HCT116 (cell line): ENCODE results near the gene HELZ2. TPM values are rescaled to one million over a fixed set of nuclear protein-coding genes. Genes with fewer than 3 reads are reported as not detected.
A peak's percentile ranks its signal among the peaks of the same experiment; 100 is the strongest.

Experiments
- ATAC-seq: fragments of 200-7000 bp; cut with Tn5 transposase; 2 replicates; pipeline ENCODE4 v1.9.1; 2020; ENCODE audit warnings: mild to moderate bottlenecking, moderate library complexity
- BruUV-seq: library from RNA; stranded (reverse); fragments of 400-500 nt; replicated peaks from 2 replicates; lab custom pipeline; 2021; lab: Mats Ljungman, UMichigan
- CTCF ChIA-PET: fragments of 300-600 bp; sonication (Branson Sonifier 250); formaldehyde crosslinking; loops from one replicate; lab custom pipeline; 2021; ENCODE audit warnings: antibody characterized with exemption; lab: Charles Lee
- POLR2A ChIA-PET: fragments of 300-600, 350-600 bp; sonication (Branson Sonifier 250); formaldehyde crosslinking; loops from one replicate; lab custom pipeline; 2021; ENCODE audit warnings: antibody characterized with exemption; lab: Charles Lee
- RAD21 ChIA-PET, 2 experiments: fragments of 300-600 bp; sonication (Branson Sonifier 250); formaldehyde crosslinking; loops; one replicate each; lab custom pipeline; 2023; ENCODE audit warnings: low total read pairs in 2 of 2; ENCODE audit not compliant: uncharacterized antibody in 2 of 2, unreplicated experiment in 2 of 2, low non-redundant PET in 1 of 2; lab: Charles Lee
- DNase-seq: peaks from one replicate; pipeline ENCODE4 v3.0.0-alpha.2; 2010; ENCODE audit warnings: low read depth, low spot score
- H2AFZ ChIP-seq: fragments of 200-600 bp; shearing (Covaris generic), sonication (generic); 2 replicates; pipeline ENCODE4 v1.6.1; 2017; ENCODE audit warnings: low read depth, mixed run types, mixed read lengths, antibody characterized with exemption, low read length; ENCODE audit not compliant: poor library complexity, severe bottlenecking
- H3K27ac ChIP-seq: 2 replicates; pipeline ENCODE4 v1.5.1; 2012; ENCODE audit warnings: low read depth, low read length
- H3K27me3 ChIP-seq: fragments of 200-600 bp; sonication (generic); 2 replicates; pipeline ENCODE4 v1.6.1; 2016; ENCODE audit warnings: mixed run types, low read length, mixed read lengths; ENCODE audit not compliant: insufficient read depth
- H3K36me3 ChIP-seq, 2 experiments: fragments of 200-500 bp in 1 of 2; fragments of 200-600 bp in 1 of 2; sonication (Bioruptor generic) in 1 of 2; sonication (generic) in 1 of 2; 2 replicates each; pipeline versions ENCODE4 v1.5.1 to v1.6.1; 2014 to 2016; ENCODE audit warnings: low read length in 2 of 2, inconsistent platforms in 1 of 2, mixed read lengths in 1 of 2, mixed run types in 1 of 2; ENCODE audit not compliant: insufficient read depth in 2 of 2, control insufficient read depth in 1 of 2
- H3K4me1 ChIP-seq, 2 experiments: fragments of 200-600 bp in 1 of 2; sonication (generic) in 1 of 2; 2 replicates each; pipeline versions ENCODE4 v1.5.1 to v1.6.1; 2012 to 2017; ENCODE audit warnings: low read length in 2 of 2, inconsistent platforms in 1 of 2, mild to moderate bottlenecking in 1 of 2, mixed read lengths in 1 of 2, mixed run types in 1 of 2, moderate library complexity in 1 of 2; ENCODE audit not compliant: insufficient read depth in 2 of 2, control insufficient read depth in 1 of 2
- H3K4me2 ChIP-seq: fragments of 200-600 bp; sonication (generic); 2 replicates; pipeline ENCODE4 v1.6.1; 2017; ENCODE audit warnings: mixed run types, low read length, mixed read lengths
- H3K4me3 ChIP-seq, 2 experiments: fragments of 200-600 bp in 1 of 2; sonication (generic) in 1 of 2; replicated peaks in 1 of 2; 2 replicates each; pipeline ENCODE4 v1.5.1; 2011 to 2016; ENCODE audit warnings: low read length in 2 of 2, control low read depth in 1 of 2, low read depth in 1 of 2, mild to moderate bottlenecking in 1 of 2, mixed read lengths in 1 of 2, mixed run types in 1 of 2
- H3K79me2 ChIP-seq: fragments of 200-600 bp; sonication (generic); 2 replicates; pipeline ENCODE4 v1.6.1; 2017; ENCODE audit warnings: mild to moderate bottlenecking, mixed run types, low read length, moderate library complexity, mixed read lengths; ENCODE audit not compliant: insufficient read depth
- H3K9ac ChIP-seq: fragments of 200-600 bp; sonication (generic); 2 replicates; pipeline ENCODE4 v1.6.1; 2016; ENCODE audit warnings: low read length, mixed read lengths
- H3K9me2 ChIP-seq: fragments of 200-600 bp; sonication (generic), shearing (Covaris generic); 2 replicates; pipeline ENCODE4 v1.6.1; 2017; ENCODE audit warnings: mixed run types, mild to moderate bottlenecking, moderate library complexity; ENCODE audit not compliant: insufficient read depth
- H3K9me3 ChIP-seq, 2 experiments: fragments of 200-500 bp in 1 of 2; fragments of 200-600 bp in 1 of 2; sonication (Bioruptor generic) in 1 of 2; sonication (generic) in 1 of 2; 2 replicates each; pipeline ENCODE4 v1.6.1; 2014 to 2017; ENCODE audit warnings: low read length in 2 of 2, mixed read lengths in 2 of 2, inconsistent platforms in 1 of 2, low read depth in 1 of 2, mild to moderate bottlenecking in 1 of 2, mixed run types in 1 of 2, moderate library complexity in 1 of 2; ENCODE audit not compliant: control insufficient read depth in 1 of 2, insufficient read depth in 1 of 2
- H4K20me1 ChIP-seq: fragments of 200-600 bp; sonication (generic), shearing (Covaris generic); 2 replicates; pipeline ENCODE4 v1.6.1; 2017; ENCODE audit warnings: mixed run types, mild to moderate bottlenecking, moderate library complexity; ENCODE audit not compliant: insufficient read depth
- CBX3 ChIP-seq: IDR thresholded peaks from 2 replicates; pipeline ENCODE4 v1.6.1; 2012; ENCODE audit warnings: low read depth
- POLR2AphosphoS5 ChIP-seq: IDR thresholded peaks from 2 replicates; pipeline ENCODE4 v1.6.1; 2011; ENCODE audit warnings: mild to moderate bottlenecking, low read depth, low read length, moderate library complexity
- RAD21 ChIP-seq: IDR thresholded peaks from 2 replicates; pipeline ENCODE4 v1.6.1; 2012; ENCODE audit warnings: low read depth, mild to moderate bottlenecking
- SIN3A ChIP-seq: IDR thresholded peaks from 2 replicates; pipeline ENCODE4 v1.6.1; 2012; ENCODE audit warnings: low read depth
- SP1 ChIP-seq: IDR thresholded peaks from 2 replicates; pipeline ENCODE4 v1.6.1; 2012; ENCODE audit warnings: low read depth
- SRF ChIP-seq: IDR thresholded peaks from 2 replicates; pipeline ENCODE4 v1.6.1; 2012; ENCODE audit warnings: low read depth
- TCF7L2 ChIP-seq: IDR thresholded peaks from 2 replicates; pipeline ENCODE4 v1.7.0; 2011; ENCODE audit warnings: borderline replicate concordance, inconsistent platforms; ENCODE audit not compliant: insufficient read depth, insufficient read length; ENCODE audit errors: extremely low read depth
- ZFX ChIP-seq: fragments of 450-650 bp; IDR thresholded peaks from 2 replicates; pipeline ENCODE4 v1.6.1; 2017
- intact Hi-C: fragments of 100-400 bp; cut with micrococcal nuclease; formaldehyde crosslinking; loops from 2 replicates; pipeline ENCODE4 v1.10.0; 2022
- total RNA-seq: library from RNA; stranded (reverse); gene quantifications from one replicate; pipeline ENCODE4 v1.2.1, GENCODE V29; 2021; ENCODE audit not compliant: unreplicated experiment
- TF ChIP-seq, protein P1 (sequence below), 3 experiments: fragments of 200-600 bp in 1 of 3; sonication (generic) in 1 of 3; IDR thresholded peaks in 2 of 3; conservative IDR thresholded peaks in 1 of 3; 2 replicates each; pipeline ENCODE4 v1.5.1; 2012 to 2017; ENCODE audit warnings: low read depth in 2 of 3, low read length in 2 of 3, antibody characterized with exemption in 1 of 3, borderline replicate concordance in 1 of 3, control low read depth in 1 of 3, mild to moderate bottlenecking in 1 of 3, mixed read lengths in 1 of 3, mixed run types in 1 of 3, moderate library complexity in 1 of 3; ENCODE audit not compliant: insufficient read depth in 1 of 3

The HELZ2 gene
- total RNA-seq, 1 experiment from 2014 or later = 44.0 TPM

DNA sequence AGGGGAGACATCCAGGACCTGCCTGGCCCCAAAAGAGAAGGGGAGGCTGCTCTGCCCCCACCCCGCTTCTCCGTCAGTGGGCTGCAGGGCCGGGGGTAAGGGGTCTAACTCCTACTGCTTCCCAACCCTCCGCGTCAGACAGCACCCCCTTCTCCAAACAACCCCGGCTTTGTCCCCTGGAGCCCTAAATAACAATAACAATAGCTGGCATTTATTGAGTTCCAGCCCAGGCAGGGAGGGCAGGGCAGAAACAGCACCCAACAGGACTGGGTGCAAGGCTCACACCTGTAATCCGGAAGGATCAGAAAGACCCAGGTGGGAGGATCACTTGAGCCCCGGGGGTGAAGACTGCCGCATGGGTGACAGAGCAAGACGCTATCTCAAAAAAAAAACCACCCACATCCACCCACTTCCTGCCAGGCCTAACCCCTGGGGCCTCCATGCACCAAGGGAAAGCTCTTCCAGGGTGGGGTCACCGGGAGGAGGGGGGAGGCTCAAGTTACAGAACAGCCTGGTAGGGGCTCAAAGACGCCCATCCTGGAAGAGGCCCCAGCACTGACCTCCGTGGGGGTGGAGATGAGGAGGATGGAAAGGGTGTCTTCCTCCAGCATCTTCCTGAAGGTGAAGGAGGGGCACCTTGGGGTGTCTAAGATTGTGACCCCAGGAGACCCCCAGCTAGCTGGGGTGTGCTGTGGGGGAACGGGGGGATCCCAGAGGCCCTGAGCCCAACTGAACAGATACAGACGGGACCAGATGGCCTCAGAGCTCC, 21.4 kb downstream of the HELZ2 start:
- POLR2A ChIA-PET = no interaction called here
- H3K9ac ChIP-seq = no peak overlapping the region
- H3K27me3 ChIP-seq = no peaks in the 10 kb centered on the region
- no peak for DNase-seq
- TF ChIP-seq SRF (no peak), SP1 (no peak)
- H3K9me2 ChIP-seq = no peaks in the 10 kb centered on the region
- no peaks in the 10 kb centered on the region for H3K36me3 ChIP-seq
- H2AFZ ChIP-seq = no peak overlapping the region
- no peak overlapping the region for H3K4me3 ChIP-seq
- ATAC-seq = no peak
- no peaks in the 10 kb centered on the region for H3K79me2 ChIP-seq
- CTCF ChIA-PET = interaction anchor here (0.6 to 2.2 kb wide), 2 partner anchors 15 to 21 kb away, joined by 3 to 8 read pairs; partner anchors contain the start of genes HELZ2 and PTK6
- H3K4me2 ChIP-seq = peak overlapping the region; percentile 62
- no TSS peak for BruUV-seq
- H3K9me3 ChIP-seq = no peaks in the 10 kb centered on the region
- RAD21 ChIA-PET = interaction anchor here in 1 of 2 experiments (0.7 kb wide), 1 partner anchor 14 kb away, joined by 3 read pairs; no protein-coding TSS in a partner anchor
- peaks cover 15 to 28% of the 10 kb centered on the region in 2 experiments for H3K4me1 ChIP-seq
- no peaks in the 10 kb centered on the region for H4K20me1 ChIP-seq
- intact Hi-C loops = no loop called here
- H3K27ac ChIP-seq = peak overlapping the region; percentile 38

- Histone ChIP-seq H3K4me1 (peaks cover 15 to 33% of the 10 kb centered on the region in 2 experiments), H3K79me2 (no peaks in the 10 kb centered on the region), H3K4me3 (no peak overlapping the region), H4K20me1 (no peaks in the 10 kb centered on the region), H3K9me3 (no peaks in the 10 kb centered on the region)
- CTCF ChIA-PET = interaction anchor here (0.6 kb wide), 1 partner anchor 13 kb away, joined by 3 read pairs; no protein-coding TSS in a partner anchor
- TF ChIP-seq SIN3A (no peak), CBX3 (no peak), POLR2AphosphoS5 (no peak), ZFX (no peak), TCF7L2 (no peak), RAD21 (no peak)
- TF ChIP-seq, protein P1, sequence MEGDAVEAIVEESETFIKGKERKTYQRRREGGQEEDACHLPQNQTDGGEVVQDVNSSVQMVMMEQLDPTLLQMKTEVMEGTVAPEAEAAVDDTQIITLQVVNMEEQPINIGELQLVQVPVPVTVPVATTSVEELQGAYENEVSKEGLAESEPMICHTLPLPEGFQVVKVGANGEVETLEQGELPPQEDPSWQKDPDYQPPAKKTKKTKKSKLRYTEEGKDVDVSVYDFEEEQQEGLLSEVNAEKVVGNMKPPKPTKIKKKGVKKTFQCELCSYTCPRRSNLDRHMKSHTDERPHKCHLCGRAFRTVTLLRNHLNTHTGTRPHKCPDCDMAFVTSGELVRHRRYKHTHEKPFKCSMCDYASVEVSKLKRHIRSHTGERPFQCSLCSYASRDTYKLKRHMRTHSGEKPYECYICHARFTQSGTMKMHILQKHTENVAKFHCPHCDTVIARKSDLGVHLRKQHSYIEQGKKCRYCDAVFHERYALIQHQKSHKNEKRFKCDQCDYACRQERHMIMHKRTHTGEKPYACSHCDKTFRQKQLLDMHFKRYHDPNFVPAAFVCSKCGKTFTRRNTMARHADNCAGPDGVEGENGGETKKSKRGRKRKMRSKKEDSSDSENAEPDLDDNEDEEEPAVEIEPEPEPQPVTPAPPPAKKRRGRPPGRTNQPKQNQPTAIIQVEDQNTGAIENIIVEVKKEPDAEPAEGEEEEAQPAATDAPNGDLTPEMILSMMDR (IDR thresholded peaks at IDR 0.05 in 2 of 3, conservative IDR thresholded peaks at IDR 0.05 in 1 of 3; ENCODE audit: borderline replicate concordance in 1 of 3, insufficient read depth in 1 of 3, low read depth in 2 of 3, low read length in 2 of 3) = no peak
- TF ChIP-seq, all 23 proteins: peak for 0
- Histone ChIP-seq H3K27me3 (no peaks in the 10 kb centered on the region), H3K9ac (no peak overlapping the region), H3K27ac (no peak overlapping the region), H2AFZ (no peak overlapping the region), H3K4me2 (no peak overlapping the region), H3K36me3 (no peaks in the 10 kb centered on the region), H3K9me2 (no peaks in the 10 kb centered on the region)
- DNase-seq (no peak), ATAC-seq (no peak)
- intact Hi-C loops = no loop called here
- BruUV-seq = no TSS peak
- POLR2A ChIA-PET = interaction anchor here (1.6 kb wide), 1 partner anchor 9 kb away, joined by 5 read pairs; no protein-coding TSS in a partner anchor
- RAD21 ChIA-PET = no interaction called here
Measured at GRCh38 chr20:63551068-63551467, 23.0 kb downstream of the HELZ2 start.
